ENCODE results near the gene ST3GAL4.
"Not testable (repeated sequence)": the region's sequence is repeated elsewhere in the genome, so short reads cannot be mapped to it uniquely, and the experiment has no call there.

ST3GAL4 gene

DNA sequence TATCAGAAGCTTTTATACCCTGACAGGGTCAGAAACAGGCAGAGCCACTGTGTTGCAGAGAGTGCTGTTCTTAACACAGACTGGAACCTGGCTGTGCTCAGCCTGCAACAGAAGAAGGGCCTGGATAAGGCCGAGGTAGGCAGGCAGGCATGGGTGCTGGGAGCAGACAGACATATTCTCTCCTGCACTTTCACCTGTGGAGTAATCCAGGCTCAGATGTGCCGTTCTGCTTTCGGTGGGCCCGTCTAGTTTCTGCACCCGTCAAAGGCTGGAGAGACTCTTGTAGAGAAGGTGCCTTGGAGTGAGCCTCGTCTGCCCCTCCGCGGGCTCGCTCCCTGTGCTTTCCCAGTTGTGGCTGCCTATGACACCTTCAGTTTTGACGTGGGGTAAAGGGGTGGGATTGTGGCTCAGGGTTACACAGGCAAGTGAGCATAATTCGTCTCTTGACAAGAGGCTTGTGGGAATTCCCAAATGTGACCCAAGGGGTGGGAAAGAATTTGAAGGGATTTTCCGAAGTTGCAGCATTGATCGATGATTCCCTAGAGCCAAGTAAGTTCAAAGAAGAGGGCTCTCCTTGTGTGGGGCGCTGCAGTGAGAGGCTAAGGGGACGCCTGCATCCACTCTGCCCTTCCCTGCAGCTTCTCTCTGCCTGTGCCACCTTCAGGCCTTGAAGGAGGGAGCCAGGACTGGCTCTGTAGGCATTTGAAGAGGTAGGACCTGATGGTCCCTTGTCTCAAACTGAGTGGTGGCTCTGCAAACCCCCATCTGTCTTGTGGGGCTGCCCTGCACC, 16.2 kb upstream of the ST3GAL4 start:
- no peak overlapping the region for H3K27ac ChIP-seq (ENCODE audit: low read length)
- no peak overlapping the region for H3K9ac ChIP-seq (ENCODE audit: low read length in 2 of 2)
- no peak overlapping the region for H3K4me3 ChIP-seq (ENCODE audit: low read length in 2 of 2)
- H3K36me3 ChIP-seq (ENCODE audit: control insufficient read depth in 2 of 2, insufficient read depth in 2 of 2, low read length in 2 of 2) = peaks cover 14 to 26% of the 10 kb centered on the region in 2 donors
- no peaks in the 10 kb centered on the region for H3K27me3 ChIP-seq (ENCODE audit: control insufficient read depth in 1 of 2, insufficient read depth in 2 of 2, low read length in 2 of 2)
- H3K9me3 ChIP-seq (ENCODE audit: control insufficient read depth in 2 of 2, low read length in 2 of 2) = no peaks in the 10 kb centered on the region
- H3K4me1 ChIP-seq (ENCODE audit: control insufficient read depth, insufficient read depth, low read length) = peaks cover 15% of the 10 kb centered on the region

GRCh38 chr11:126339863-126340434, 15.5 kb upstream of the ST3GAL4 start:
- Histone ChIP-seq H3K27me3 (ENCODE audit: control insufficient read depth in 1 of 2, insufficient read depth in 2 of 2, low read length in 2 of 2) (no peaks in the 10 kb centered on the region), H3K9me3 (ENCODE audit: control insufficient read depth in 2 of 2, low read length in 2 of 2) (no peaks in the 10 kb centered on the region), H3K9ac (ENCODE audit: low read length in 2 of 2) (no peak overlapping the region), H3K4me3 (ENCODE audit: low read length in 2 of 2) (no peak overlapping the region), H3K4me1 (ENCODE audit: control insufficient read depth, insufficient read depth, low read length) (peaks cover 9% of the 10 kb centered on the region), H3K27ac (ENCODE audit: low read length) (no peak overlapping the region), H3K36me3 (ENCODE audit: control insufficient read depth in 2 of 2, insufficient read depth in 2 of 2, low read length in 2 of 2) (peaks cover 14 to 24% of the 10 kb centered on the region in 2 donors)

DNA sequence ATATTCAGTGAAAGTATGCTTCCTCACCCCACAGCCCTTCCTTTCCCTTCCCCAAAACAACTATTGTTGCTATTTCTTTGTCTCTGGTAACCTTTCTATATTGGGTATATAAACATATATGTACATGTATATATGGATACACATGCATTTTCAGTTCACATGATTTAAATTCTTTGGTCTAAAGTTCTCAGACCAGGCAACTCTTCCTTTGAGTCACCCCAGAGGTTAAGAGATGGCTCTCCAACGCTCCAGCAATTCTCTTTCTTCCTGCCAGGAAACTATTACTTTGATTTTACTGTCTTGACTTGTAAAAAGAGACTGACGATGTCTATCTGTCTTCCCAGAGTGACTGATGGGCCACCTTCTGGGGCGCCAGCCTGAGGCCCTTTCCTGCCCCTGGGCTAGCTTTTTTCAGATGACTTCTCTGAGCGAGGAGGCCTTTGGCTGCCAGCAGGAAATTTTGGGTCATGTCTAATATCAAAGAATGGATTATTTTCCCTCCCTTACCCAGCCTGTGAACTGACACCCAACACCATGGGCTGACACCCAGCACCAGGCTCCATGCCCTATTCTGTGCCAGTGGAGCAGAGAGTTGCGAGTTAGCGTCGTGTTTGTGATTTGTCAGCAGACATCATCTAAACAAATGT, 14.4 kb upstream of the ST3GAL4 start:
- Histone ChIP-seq H3K27ac (ENCODE audit: low read length) (no peak overlapping the region), H3K9ac (ENCODE audit: low read length in 2 of 2) (no peak overlapping the region), H3K4me3 (ENCODE audit: low read length in 2 of 2) (no peak overlapping the region), H3K9me3 (ENCODE audit: control insufficient read depth in 2 of 2, low read length in 2 of 2) (no peaks in the 10 kb centered on the region), H3K36me3 (ENCODE audit: control insufficient read depth in 2 of 2, insufficient read depth in 2 of 2, low read length in 2 of 2) (peaks cover 14 to 24% of the 10 kb centered on the region in 2 donors), H3K4me1 (ENCODE audit: control insufficient read depth, insufficient read depth, low read length) (peaks cover 11% of the 10 kb centered on the region), H3K27me3 (ENCODE audit: control insufficient read depth in 1 of 2, insufficient read depth in 2 of 2, low read length in 2 of 2) (no peaks in the 10 kb centered on the region)

GRCh38 chr11:126341760-126342161, 13.7 kb upstream of the ST3GAL4 start:
- no peak overlapping the region for H3K9ac ChIP-seq (ENCODE audit: low read length in 2 of 2)
- H3K9me3 ChIP-seq (ENCODE audit: control insufficient read depth in 2 of 2, low read length in 2 of 2) = no peaks in the 10 kb centered on the region
- no peaks in the 10 kb centered on the region for H3K27me3 ChIP-seq (ENCODE audit: control insufficient read depth in 1 of 2, insufficient read depth in 2 of 2, low read length in 2 of 2)
- peaks cover 14 to 24% of the 10 kb centered on the region in 2 donors for H3K36me3 ChIP-seq (ENCODE audit: control insufficient read depth in 2 of 2, insufficient read depth in 2 of 2, low read length in 2 of 2)
- H3K4me1 ChIP-seq (ENCODE audit: control insufficient read depth, insufficient read depth, low read length) = peaks cover 14% of the 10 kb centered on the region
- no peak overlapping the region for H3K4me3 ChIP-seq (ENCODE audit: low read length in 2 of 2)
- no peak overlapping the region for H3K27ac ChIP-seq (ENCODE audit: low read length)

DNA sequence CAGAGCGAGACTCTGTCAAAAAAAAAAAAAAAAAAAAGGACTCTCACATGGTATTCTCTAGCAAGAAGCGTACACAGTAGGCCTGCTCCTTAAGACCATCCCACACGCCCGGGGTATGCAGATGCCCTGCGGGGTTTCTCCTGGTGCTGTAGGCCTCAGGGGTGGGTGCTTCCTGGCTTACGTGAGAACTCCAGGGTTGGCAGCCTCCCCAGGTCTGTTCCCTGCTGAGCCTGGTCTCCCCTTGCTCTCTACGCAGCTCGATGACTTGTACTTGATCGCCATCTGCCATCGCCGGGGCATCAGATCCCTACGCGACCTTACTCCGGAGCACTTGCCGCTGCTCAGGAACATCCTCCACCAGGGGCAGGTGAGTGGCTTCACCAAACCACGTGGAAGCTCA, 12.4 kb upstream of the ST3GAL4 start:
- no peak overlapping the region for H3K27ac ChIP-seq (ENCODE audit: low read length)
- no peak overlapping the region for H3K4me3 ChIP-seq (ENCODE audit: low read length in 2 of 2)
- H3K4me1 ChIP-seq (ENCODE audit: control insufficient read depth, insufficient read depth, low read length) = peaks cover 22% of the 10 kb centered on the region
- no peak overlapping the region for H3K9ac ChIP-seq (ENCODE audit: low read length in 2 of 2)
- peaks cover 14 to 24% of the 10 kb centered on the region in 2 donors for H3K36me3 ChIP-seq (ENCODE audit: control insufficient read depth in 2 of 2, insufficient read depth in 2 of 2, low read length in 2 of 2)
- no peaks in the 10 kb centered on the region for H3K9me3 ChIP-seq (ENCODE audit: control insufficient read depth in 2 of 2, low read length in 2 of 2)
- H3K27me3 ChIP-seq (ENCODE audit: control insufficient read depth in 1 of 2, insufficient read depth in 2 of 2, low read length in 2 of 2) = no peaks in the 10 kb centered on the region

- H3K27me3 ChIP-seq (ENCODE audit: control insufficient read depth in 1 of 2, insufficient read depth in 2 of 2, low read length in 2 of 2) = no peaks in the 10 kb centered on the region
- H3K4me3 ChIP-seq (ENCODE audit: low read length in 2 of 2) = no peak overlapping the region
- H3K36me3 ChIP-seq (ENCODE audit: control insufficient read depth in 2 of 2, insufficient read depth in 2 of 2, low read length in 2 of 2) = peaks cover 5 to 21% of the 10 kb centered on the region in 2 donors
- peaks cover 28% of the 10 kb centered on the region for H3K4me1 ChIP-seq (ENCODE audit: control insufficient read depth, insufficient read depth, low read length)
- no peaks in the 10 kb centered on the region for H3K9me3 ChIP-seq (ENCODE audit: control insufficient read depth in 2 of 2, low read length in 2 of 2)
- no peak overlapping the region for H3K27ac ChIP-seq (ENCODE audit: low read length)
- no peak overlapping the region for H3K9ac ChIP-seq (ENCODE audit: low read length in 2 of 2)
Measured at GRCh38 chr11:126344141-126345080, 11.1 kb upstream of the ST3GAL4 start.

DNA sequence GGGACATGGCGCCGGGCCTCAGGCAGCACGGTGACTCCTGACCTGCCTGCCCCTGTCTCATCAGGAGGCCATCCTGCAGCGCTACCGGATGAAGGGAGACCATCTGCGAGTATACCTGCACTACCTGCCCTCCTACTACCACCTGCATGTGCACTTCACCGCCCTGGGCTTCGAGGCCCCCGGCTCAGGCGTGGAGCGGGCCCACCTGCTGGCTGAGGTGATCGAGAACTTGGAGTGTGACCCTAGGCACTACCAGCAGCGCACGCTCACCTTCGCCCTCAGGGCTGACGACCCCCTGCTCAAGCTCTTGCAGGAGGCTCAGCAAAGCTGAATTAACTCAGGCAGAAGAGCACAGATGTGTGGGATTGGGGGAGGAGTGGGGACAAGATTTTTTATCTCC, 10.2 kb upstream of the ST3GAL4 start:
- H3K4me1 ChIP-seq (ENCODE audit: control insufficient read depth, insufficient read depth, low read length) = peaks cover 23% of the 10 kb centered on the region
- H3K36me3 ChIP-seq (ENCODE audit: control insufficient read depth in 2 of 2, insufficient read depth in 2 of 2, low read length in 2 of 2) = peaks cover 2 to 18% of the 10 kb centered on the region in 2 donors
- no peak overlapping the region for H3K27ac ChIP-seq (ENCODE audit: low read length)
- no peak overlapping the region for H3K4me3 ChIP-seq (ENCODE audit: low read length in 2 of 2)
- no peaks in the 10 kb centered on the region for H3K27me3 ChIP-seq (ENCODE audit: control insufficient read depth in 1 of 2, insufficient read depth in 2 of 2, low read length in 2 of 2)
- H3K9me3 ChIP-seq (ENCODE audit: control insufficient read depth in 2 of 2, low read length in 2 of 2) = no peaks in the 10 kb centered on the region
- H3K9ac ChIP-seq (ENCODE audit: low read length in 2 of 2) = no peak overlapping the region

- Histone ChIP-seq H3K9me3 (ENCODE audit: control insufficient read depth in 2 of 2, low read length in 2 of 2) (no peaks in the 10 kb centered on the region), H3K4me3 (ENCODE audit: low read length in 2 of 2) (no peak overlapping the region), H3K27ac (ENCODE audit: low read length) (no peak overlapping the region), H3K36me3 (ENCODE audit: control insufficient read depth in 2 of 2, insufficient read depth in 2 of 2, low read length in 2 of 2) (peaks cover 2 to 14% of the 10 kb centered on the region in 2 donors), H3K27me3 (ENCODE audit: control insufficient read depth in 1 of 2, insufficient read depth in 2 of 2, low read length in 2 of 2) (no peaks in the 10 kb centered on the region), H3K9ac (ENCODE audit: low read length in 2 of 2) (no peak overlapping the region), H3K4me1 (ENCODE audit: control insufficient read depth, insufficient read depth, low read length) (peaks cover 27% of the 10 kb centered on the region)
Measured at GRCh38 chr11:126345759-126346585, 9.5 kb upstream of the ST3GAL4 start.

- Histone ChIP-seq H3K27me3 (ENCODE audit: control insufficient read depth in 1 of 2, insufficient read depth in 2 of 2, low read length in 2 of 2) (no peaks in the 10 kb centered on the region), H3K27ac (ENCODE audit: low read length) (no peak overlapping the region), H3K9me3 (ENCODE audit: control insufficient read depth in 2 of 2, low read length in 2 of 2) (no peaks in the 10 kb centered on the region), H3K4me1 (ENCODE audit: control insufficient read depth, insufficient read depth, low read length) (peaks cover 27% of the 10 kb centered on the region), H3K36me3 (ENCODE audit: control insufficient read depth in 2 of 2, insufficient read depth in 2 of 2, low read length in 2 of 2) (peaks cover under 1 to 9% of the 10 kb centered on the region in 2 donors), H3K4me3 (ENCODE audit: low read length in 2 of 2) (no peak overlapping the region), H3K9ac (ENCODE audit: low read length in 2 of 2) (no peak overlapping the region)
Measured at GRCh38 chr11:126346586-126346940, 8.9 kb upstream of the ST3GAL4 start.

DNA sequence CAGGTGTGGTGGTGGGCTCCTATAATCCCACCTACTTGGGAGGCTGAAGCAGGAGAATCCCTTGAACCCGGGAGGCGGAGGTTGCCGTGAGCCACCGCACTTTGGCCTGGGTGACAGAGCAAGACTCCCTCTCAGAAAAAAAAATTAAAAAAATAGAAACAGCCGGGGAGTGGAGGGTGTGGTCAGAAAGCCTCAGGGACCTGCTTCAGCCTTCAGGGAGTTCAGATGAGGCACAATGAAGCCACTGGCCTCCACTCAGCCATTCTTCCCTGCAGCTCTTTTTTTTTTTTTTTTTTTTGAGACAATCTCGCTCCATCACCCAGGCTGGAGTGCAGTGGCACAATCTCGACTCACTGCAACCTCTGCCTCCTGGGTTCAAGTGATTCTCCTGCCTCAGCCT, 8.5 kb upstream of the ST3GAL4 start:
- peaks cover 27% of the 10 kb centered on the region for H3K4me1 ChIP-seq (ENCODE audit: control insufficient read depth, insufficient read depth, low read length)
- H3K27ac ChIP-seq (ENCODE audit: low read length); H3K4me3 ChIP-seq (ENCODE audit: low read length in 2 of 2); H3K36me3 ChIP-seq (ENCODE audit: control insufficient read depth in 2 of 2, insufficient read depth in 2 of 2, low read length in 2 of 2); H3K9me3 ChIP-seq (ENCODE audit: control insufficient read depth in 2 of 2, low read length in 2 of 2); H3K27me3 ChIP-seq (ENCODE audit: control insufficient read depth in 1 of 2, insufficient read depth in 2 of 2, low read length in 2 of 2); H3K9ac ChIP-seq (ENCODE audit: low read length in 2 of 2): not testable (repeated sequence)
